Jurkat, Clone E6-1 (cell line): ENCODE data around the gene CDC34.

ENCODE experiments used
- DNase-seq: peaks from one replicate; pipeline ENCODE4 v3.0.0-alpha.2; 2011; ENCODE audit warnings: low read depth, low spot score
- H3K4me3 ChIP-seq: 2 replicates; pipeline ENCODE4 v1.5.1; 2011; ENCODE audit warnings: mild to moderate bottlenecking, low read length, control low read depth, moderate library complexity

The CDC34 gene

DNA sequence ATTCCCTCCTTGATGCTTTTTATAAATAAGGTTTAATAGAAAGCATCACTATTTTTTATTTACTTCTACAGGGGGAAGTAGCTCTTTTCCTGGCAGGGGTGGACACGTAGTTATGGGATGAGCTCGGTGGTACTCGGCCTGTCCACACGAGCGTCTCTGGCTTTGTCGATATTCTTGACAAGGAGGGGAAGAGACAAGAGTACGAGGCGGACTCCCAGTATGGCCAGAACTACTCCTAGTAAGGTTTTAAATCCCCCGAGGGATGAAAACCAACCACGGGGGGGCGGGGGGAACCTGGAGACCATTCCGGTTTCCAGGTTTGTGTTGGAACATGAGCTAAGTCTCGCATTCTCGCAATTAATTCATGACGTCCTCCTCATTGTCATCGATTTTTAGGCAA, 35.3 kb downstream of the CDC34 start:
- H3K4me3 ChIP-seq = no peak overlapping the region
- DNase-seq = no peak

- DNase-seq = no peak
- no peak overlapping the region for H3K4me3 ChIP-seq
Measured at GRCh38 chr19:567296-567900, 35.8 kb downstream of the CDC34 start.

GRCh38 chr19:570251-570686, 38.7 kb downstream of the CDC34 start:
- no peak for DNase-seq

DNA sequence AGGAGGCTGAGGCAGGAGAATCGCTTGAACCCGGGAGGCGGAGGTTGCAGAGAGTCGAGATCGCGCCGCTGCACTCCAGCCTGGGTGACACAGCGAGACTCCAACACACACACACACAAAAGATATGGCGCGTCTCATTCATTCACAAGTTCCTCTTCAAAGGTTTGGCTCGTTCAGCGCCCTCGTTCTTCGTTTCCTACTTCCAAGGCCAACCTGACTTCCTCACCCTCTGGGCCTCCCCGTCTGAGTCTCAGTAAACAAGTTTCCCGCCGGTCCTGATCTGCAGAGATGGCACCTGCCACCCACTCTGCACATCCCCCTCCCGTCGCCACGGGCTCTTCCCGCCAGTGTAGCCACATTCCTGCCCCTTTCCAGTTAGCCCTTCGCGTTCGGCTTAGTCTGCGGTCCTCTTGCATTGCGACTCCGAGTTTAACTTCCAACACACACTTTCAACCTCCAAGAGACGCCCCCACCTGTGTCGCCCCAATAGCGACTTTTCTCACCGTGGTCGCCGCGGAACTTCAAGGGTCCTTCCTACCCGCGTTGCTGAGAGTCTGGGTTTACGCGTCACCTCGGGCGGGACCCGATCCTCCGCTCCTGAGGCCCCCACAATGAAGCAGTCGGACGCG, 39.5 kb downstream of the CDC34 start:
- H3K4me3 ChIP-seq = peak overlapping the region; percentile 82
- DNase-seq = peak; percentile 79

More at GRCh38 chr19:570251-570686, 38.7 kb downstream of the CDC34 start:
- no peak overlapping the region for H3K4me3 ChIP-seq

- peak; percentile 60 for DNase-seq
- H3K4me3 ChIP-seq = peak overlapping the region; percentile 82
Measured at GRCh38 chr19:571566-571974, 40.0 kb downstream of the CDC34 start.

DNA sequence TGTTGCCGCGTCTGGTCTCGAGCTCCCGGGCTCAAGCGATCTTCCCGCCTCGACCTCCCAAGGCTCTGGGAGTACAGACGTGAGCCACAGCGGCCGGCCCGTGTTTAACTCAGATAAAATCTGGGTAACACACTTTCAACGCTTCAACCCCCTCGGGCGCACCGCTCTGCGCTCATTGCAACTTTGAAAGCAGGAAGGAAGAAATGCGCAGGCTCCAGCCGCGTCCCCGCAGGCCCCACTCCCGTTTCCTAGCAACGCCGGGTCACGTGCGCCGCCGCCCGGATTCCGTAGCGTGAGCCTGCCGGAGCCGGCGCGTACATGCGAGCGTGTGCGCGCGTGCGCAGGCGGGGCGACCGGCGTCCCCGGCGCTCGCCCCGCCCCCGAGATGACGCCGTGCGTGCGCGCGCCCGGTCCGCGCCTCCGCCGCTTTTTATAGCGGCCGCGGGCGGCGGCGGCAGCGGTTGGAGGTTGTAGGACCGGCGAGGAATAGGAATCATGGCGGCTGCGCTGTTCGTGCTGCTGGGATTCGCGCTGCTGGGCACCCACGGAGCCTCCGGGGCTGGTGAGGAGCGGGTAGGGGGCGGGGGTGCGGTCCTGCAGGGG, 40.7 kb downstream of the CDC34 start, which contains the start of gene BSG:
Gene BSG, plus strand, starts transcription at position 457 of the 603 bp plus-strand sequence. Its CDS starts 39 bp downstream, at position 496.
- peak; percentile 97 for DNase-seq
- H3K4me3 ChIP-seq = peak within 1 kb of the TSS; percentile 92

DNA sequence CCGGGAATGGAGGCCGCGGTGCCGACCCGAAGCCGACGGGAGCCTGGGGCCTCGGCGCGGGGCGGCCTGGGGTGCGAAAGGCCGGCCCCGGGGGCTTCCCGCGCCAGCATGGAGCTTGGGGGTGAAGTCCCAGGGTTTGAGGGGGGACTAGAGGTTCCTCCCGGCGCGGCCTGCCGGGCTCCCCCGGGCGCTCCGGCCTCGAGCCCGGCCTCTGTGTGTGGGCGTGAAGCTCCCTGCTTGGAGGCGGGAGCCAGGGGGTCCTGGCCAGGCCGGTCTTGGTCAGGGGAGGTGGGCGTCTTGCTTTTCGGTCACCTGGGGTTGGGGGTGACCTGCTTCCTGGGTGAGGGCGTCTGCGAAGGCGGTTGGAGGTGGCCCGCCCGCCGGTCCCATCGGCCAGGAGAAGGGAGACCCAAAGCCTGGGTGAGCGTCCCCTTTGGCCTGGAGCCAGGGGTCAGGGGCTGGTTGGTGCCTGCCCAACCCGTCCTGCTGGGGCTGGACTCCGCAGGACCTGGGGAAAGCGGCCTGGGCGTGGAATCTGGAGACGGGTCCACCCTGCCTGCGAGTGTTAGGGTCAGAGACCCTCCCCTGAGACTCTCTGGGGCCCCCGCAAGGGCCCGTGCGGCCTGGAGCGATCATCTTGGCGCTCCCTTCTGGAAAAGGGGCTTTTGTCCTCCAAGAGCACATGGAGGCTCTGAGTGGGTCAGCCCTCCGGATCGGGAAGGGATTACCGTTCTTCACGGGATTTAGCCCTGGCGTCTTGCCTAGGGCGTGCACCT, 41.4 kb downstream of the CDC34 start:
- peak overlapping the region; percentile 92 for H3K4me3 ChIP-seq
- DNase-seq = no peak

DNA sequence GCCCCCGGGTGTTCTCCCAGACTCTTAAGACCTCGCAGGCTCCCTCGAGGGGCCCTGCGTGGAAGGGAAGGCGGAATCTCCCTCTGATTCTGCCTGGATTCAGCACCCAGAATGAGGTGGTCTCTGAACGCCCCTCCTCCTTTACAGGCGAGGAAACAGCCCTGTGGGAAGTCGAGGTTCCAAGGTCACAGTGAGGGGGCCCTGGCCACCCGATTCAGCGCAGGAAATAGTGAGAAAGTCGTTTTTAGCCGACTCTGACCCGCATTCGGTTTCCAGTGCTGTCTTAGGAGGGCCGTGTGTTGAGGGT, 41.9 kb downstream of the CDC34 start:
- no peak for DNase-seq

DNA sequence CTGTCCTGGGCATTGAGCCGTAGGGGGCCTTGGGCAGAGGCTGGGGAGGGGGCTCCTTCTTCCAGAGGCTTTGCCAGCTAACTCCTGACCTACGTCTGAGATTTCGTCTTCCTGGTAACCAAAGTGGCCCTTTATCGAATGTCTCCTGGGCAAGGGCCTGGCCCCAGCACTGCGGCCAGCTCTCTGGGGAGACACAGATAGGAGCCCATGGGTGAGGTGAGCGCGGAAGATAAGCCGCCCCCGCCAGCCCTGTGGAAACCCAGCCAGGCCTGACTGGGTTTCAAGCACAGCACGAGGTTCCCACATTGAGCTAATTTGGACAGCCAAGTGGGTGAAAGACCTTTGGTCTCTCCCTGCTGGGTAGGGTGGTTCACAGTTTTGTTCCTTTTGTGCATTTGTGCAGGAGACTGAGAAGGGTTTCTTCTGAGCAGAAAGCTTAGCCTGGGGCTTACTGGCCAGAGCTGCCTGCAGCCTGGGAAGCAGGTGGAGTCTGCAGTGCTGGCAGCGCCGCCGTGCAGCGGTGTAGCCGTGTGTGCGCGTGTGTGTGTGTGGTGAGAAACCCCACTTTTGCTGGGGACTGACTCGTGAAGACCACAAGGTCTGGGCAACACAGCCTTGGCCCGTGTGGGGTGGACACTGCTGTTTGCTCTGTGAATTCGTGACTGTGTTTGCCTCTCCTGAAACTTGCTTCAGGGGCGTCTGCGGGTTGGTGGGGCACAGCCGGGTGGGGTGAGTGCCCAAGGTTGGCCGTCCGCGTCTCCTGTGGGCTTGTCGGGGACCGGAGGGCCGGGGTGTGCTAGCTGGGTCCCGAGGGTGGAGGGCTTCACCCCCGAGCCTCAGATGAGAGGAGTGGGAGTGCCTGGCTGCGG, 43.3 kb downstream of the CDC34 start:
- no peak overlapping the region for H3K4me3 ChIP-seq
- no peak for DNase-seq

More for the DNA sequence above, 41.9 kb downstream of the CDC34 start:
- H3K4me3 ChIP-seq = peak overlapping the region; percentile 92

DNA sequence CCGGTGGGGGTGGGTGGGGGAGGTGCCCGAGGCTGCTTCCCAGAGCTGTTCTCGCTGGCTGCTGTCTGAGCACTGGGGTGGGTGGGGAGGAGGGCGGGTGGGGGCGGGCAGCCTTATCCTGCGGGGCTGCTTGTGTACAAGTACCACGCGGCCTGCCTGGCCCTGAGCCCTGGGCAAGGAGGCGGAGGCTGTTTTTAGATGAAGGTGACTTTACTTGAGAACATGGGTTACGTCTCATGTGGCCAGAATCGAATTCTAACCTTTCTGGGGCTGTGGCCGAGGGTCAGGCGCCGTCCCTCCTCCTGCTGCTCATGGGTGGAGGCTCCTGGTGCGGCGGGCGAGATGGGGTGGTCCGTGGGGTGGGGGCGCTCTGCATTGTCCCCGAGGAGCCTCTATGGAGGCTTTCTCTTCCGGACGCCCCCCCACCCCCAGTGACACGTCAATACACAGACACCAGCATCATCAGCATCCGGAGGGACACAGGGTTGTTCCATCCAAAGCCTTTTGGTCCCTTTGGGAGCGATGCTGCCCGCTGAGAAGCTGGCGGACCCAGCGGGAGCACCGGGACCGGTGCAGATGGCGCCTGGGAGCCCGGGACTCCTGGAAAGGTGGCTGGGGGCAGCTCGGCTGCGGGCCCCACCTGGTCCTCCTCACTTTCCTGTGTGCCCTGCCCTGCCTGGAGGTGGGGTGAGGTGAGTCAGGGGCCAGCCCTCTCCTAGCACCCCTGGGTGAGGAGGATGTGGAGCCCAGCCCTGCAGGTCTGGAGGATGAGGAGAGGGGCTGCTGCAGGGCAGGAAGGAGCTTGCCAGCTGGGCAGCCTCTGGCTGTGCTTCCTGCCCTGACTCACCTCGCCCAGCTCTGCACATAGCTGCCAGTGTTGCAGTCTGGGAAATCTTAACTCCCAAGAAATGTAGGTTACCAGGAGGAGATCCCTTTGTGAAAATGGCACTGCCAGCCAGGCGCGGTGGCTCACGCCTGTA, 44.3 kb downstream of the CDC34 start:
- DNase-seq = no peak
- H3K4me3 ChIP-seq = no peak overlapping the region

DNA sequence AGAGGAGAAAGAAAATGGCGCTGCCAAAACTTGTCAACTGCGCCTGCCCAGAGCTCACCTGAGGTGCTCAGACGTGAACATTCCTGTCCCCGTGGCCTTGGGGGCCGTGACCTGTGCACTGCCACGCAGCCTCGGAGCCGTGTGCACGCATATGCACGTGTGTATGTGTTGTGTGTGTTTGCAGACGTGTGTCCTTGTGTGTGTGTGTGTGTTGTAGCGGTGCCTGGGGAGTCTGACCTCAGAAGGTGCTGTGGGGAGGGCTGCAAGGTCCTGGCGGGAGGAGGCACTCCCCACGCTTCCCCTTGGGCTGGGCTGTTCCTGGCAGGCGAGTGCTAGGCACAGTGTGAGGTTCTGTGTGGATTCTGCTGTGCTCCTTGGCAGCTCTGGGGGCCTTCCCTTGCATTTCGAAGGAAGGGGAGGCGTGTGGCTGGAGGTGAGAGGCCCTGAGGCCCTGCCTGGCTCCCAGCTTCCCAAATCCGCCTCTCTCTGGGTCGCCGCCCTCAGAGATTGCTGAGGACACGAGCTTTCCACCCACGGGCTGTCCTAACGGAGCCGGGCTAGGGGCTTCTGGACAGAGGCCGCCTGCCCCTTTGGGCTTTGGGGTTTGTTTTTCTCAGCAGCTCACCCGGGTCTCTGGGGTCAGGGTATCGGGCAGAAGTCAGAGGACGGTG, 45.3 kb downstream of the CDC34 start:
- H3K4me3 ChIP-seq = no peak overlapping the region
- no peak for DNase-seq

DNA sequence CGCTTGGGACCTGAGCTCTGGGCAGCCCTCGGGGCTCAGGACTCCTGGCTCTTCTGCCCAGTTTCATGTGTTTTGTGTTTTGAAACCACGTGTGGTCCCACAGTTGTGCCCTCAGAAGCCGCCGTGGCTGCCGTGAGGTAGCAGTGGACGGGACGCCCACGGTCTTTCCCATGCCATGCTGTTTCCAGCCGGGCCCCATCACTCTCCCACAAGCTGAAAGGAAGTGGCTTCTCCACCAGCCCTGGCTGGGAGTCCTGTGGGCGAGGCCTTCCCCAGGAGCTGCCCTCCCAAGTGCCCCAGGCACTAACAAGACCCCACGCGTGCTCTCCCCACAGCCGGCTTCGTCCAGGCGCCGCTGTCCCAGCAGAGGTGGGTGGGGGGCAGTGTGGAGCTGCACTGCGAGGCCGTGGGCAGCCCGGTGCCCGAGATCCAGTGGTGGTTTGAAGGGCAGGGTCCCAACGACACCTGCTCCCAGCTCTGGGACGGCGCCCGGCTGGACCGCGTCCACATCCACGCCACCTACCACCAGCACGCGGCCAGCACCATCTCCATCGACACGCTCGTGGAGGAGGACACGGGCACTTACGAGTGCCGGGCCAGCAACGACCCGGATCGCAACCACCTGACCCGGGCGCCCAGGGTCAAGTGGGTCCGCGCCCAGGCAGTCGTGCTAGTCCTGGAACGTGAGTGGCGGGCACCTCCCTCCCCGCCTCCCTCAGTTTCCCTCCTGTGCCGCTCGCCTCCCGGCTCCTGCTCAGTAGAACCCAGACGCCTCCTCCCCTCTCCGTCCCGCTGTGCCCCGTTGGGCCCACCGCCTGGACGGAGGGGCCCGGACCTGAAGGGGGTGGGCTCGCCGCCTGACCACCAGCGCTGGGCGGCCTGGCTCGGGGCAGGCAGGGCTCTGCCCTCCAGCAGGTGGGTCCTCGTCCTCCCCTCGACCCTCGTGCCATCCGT, 46.2 kb downstream of the CDC34 start:
- no peak overlapping the region for H3K4me3 ChIP-seq
- no peak for DNase-seq

- H3K4me3 ChIP-seq = no peak overlapping the region
- DNase-seq = no peak
Measured at GRCh38 chr19:579111-579841, 47.7 kb downstream of the CDC34 start.

- H3K4me3 ChIP-seq = no peak overlapping the region
- DNase-seq = no peak
Measured at GRCh38 chr19:579842-580155, 48.2 kb downstream of the CDC34 start.

GRCh38 chr19:580274-580835, 48.8 kb downstream of the CDC34 start:
- DNase-seq = no peak
- H3K4me3 ChIP-seq = no peak overlapping the region
